BJ (cell line): ENCODE measurements around the gene KCNN3. TPM values are rescaled to one million over a fixed set of nuclear protein-coding genes. Genes with fewer than 3 reads are reported as not detected.

Experiments
- CTCF ChIA-PET: fragments of 350-600 bp; formaldehyde crosslinking; extraction: SDS; loops from one replicate; lab custom pipeline; 2021; ENCODE audit warnings: antibody characterized with exemption, inconsistent platforms; lab: Yijun Ruan, JAX
- POLR2A ChIA-PET: fragments of 300-600 bp; sonication (Branson Sonifier 250); formaldehyde crosslinking; extraction: SDS; loops from one replicate; lab custom pipeline; 2021; ENCODE audit warnings: antibody characterized with exemption; lab: Charles Lee
- DNase-seq: peaks from one replicate; pipeline ENCODE4 v3.0.0-alpha.2; 2011; ENCODE audit warnings: low read depth
- H3K27me3 ChIP-seq: 2 replicates; pipeline ENCODE4 v1.6.0; 2011; ENCODE audit warnings: low read length; ENCODE audit not compliant: control insufficient read depth, insufficient read depth
- H3K36me3 ChIP-seq: 2 replicates; pipeline ENCODE4 v1.5.1; 2011; ENCODE audit warnings: low read length; ENCODE audit not compliant: control insufficient read depth, insufficient read depth
- H3K4me3 ChIP-seq: 2 replicates; pipeline ENCODE4 v1.5.1; 2011; ENCODE audit warnings: low read depth, mild to moderate bottlenecking, control low read depth, low read length
- CTCF ChIP-seq: IDR thresholded peaks from 2 replicates; pipeline ENCODE4 v1.5.1; 2011; ENCODE audit warnings: low read depth, mild to moderate bottlenecking, control low read depth, inconsistent platforms, low read length, moderate library complexity; ENCODE audit not compliant: insufficient read depth
- polyA plus RNA-seq: library from polyadenylated mRNA; depleted of rRNA; stranded (reverse); fragments of >200 nt; gene quantifications from 2 replicates; pipeline ENCODE4 v1.2.3, GENCODE V29; 2011

KCNN3 gene
- polyA plus RNA-seq, 1 experiment: not detected

- no peak for DNase-seq
- no peak for TF ChIP-seq CTCF
- Histone ChIP-seq H3K36me3 (no peaks in the 10 kb centered on the region), H3K4me3 (no peak overlapping the region), H3K27me3 (peaks cover 28% of the 10 kb centered on the region)
- ChIA-PET CTCF (no interaction called here), POLR2A (no interaction called here)
Observed at GRCh38 chr1:154806333-154806732, 63.7 kb downstream of the KCNN3 start.

- ChIA-PET POLR2A (no interaction called here), CTCF (interaction anchor here (1.1 to 1.7 kb wide), 2 partner anchors 15 to 42 kb away, joined by 3 read pairs; no protein-coding TSS in a partner anchor)
- Histone ChIP-seq H3K4me3 (no peak overlapping the region), H3K36me3 (no peaks in the 10 kb centered on the region), H3K27me3 (peaks cover 31% of the 10 kb centered on the region)
- TF ChIP-seq CTCF: no peak
- no peak for DNase-seq
Observed at GRCh38 chr1:154802982-154803920, 66.8 kb downstream of the KCNN3 start.

DNA sequence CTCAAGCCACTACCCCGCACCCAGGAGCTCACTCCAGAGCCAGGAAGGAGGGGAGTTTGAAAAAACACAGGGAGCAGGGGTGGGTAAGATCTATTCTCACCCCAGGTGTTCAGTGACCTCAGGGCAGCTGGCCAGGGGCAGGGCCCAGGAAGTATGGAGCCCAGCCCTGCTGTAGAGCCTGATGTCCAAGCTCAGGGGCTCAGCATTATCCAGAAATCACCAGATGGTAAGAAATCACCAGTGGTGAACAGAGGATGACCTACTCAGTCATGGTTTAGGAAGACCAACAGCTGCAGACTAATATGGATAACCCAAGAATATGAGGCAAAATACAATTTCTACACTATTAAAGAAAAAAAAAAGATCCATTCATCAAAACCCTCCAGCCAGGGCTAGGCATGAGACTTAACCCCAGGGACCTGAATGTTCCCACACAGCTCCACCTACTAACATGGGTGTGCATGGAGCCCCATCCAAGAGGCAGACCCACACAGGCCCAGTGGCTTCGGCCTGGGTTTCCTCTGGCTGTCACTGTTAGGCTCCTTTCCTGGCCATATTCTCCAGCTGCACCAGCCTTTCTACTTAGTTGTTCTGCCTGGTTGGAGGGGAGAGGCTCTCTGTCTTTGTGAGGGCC is 67.6 kb downstream of the KCNN3 start:
- DNase-seq: no peak
- no peak for TF ChIP-seq CTCF
- Histone ChIP-seq H3K27me3 (peaks cover 29% of the 10 kb centered on the region), H3K4me3 (no peak overlapping the region), H3K36me3 (no peaks in the 10 kb centered on the region)
- ChIA-PET POLR2A (no interaction called here), CTCF (interaction anchor here (0.9 to 1.7 kb wide), 3 partner anchors 16 to 78 kb away, joined by 3 read pairs; no protein-coding TSS in a partner anchor)

DNA sequence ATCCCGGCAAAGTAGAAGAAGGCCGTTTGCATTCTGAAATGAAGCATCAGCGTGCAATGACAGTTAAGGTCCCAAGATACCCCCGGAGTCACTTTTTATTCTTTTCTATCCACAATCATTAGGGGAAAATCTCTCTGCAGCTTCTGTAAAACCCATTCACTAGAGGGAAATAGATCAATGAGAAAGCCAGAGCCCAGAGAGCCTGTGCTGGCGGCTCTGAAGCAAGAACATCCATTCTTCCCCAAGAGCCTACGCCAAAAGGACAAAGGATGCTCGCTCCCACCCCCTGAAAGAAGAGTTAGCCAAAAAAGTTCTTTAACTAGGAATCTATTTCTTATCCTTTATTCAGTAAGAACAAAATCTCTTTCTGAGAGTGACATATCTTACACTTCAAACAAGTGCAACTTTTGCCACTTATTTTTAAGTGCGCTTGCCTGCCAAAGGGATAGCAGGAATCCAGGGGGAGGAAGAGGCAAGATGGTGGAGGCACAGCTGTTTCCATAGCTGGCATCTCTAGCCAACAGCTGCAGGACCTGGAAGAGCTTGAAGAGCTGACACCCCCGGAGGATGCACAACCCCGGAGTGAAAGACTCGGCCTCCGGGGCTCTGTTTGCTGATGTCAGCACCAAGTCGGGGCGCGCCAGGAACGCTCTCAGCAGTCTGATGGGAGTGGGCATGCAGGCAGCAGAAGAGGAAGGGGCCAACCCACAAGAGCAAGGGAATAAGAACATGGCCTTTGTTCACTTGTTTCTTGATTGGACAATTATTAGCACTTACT is 68.7 kb downstream of the KCNN3 start:
- no peak for DNase-seq
- POLR2A ChIA-PET: no interaction called here
- CTCF ChIA-PET: interaction anchor here (0.9 to 1.7 kb wide), 2 partner anchors 17 to 79 kb away, joined by 3 read pairs; no protein-coding TSS in a partner anchor
- no peak overlapping the region for H3K4me3 ChIP-seq
- H3K36me3 ChIP-seq: no peaks in the 10 kb centered on the region
- H3K27me3 ChIP-seq: peaks cover 25% of the 10 kb centered on the region
- TF ChIP-seq CTCF: no peak
